Measurements from ENCODE around the gene CNKSR3. TPM values are rescaled to one million over a fixed set of nuclear protein-coding genes. Genes with fewer than 3 reads are reported as not detected.

Gene CNKSR3
- total and polyA plus RNA-seq, 8 donors, result 10.5 to 33.2 (median 29.8) TPM

- H3K27me3 ChIP-seq, result no peaks in the 10 kb centered on the region
- no peak for DNase-seq
- no peak overlapping the region for H3K4me3 ChIP-seq
- H3K27ac ChIP-seq, result no peak overlapping the region
- ATAC-seq, result no peak
- no peaks in the 10 kb centered on the region for H3K36me3 ChIP-seq
- TF ChIP-seq CTCF (IDR thresholded peaks at IDR 0.05), result no peak
- intact Hi-C loops (cut with DNase I), result no loop called here
- H3K4me1 ChIP-seq, result no peaks in the 10 kb centered on the region
- no peaks in the 10 kb centered on the region for H3K9me3 ChIP-seq
These were observed 49.1 kb downstream of the CNKSR3 start for GRCh38 chr6:154461348-154461747.

GRCh38 chr6:154460306-154461071, 50.0 kb downstream of the CNKSR3 start:
- no peak overlapping the region for H3K4me3 ChIP-seq
- intact Hi-C loops (cut with DNase I), result no loop called here
- no peaks in the 10 kb centered on the region for H3K4me1 ChIP-seq
- H3K36me3 ChIP-seq, result no peaks in the 10 kb centered on the region
- H3K27me3 ChIP-seq, result no peaks in the 10 kb centered on the region
- TF ChIP-seq CTCF (IDR thresholded peaks at IDR 0.05), result no peak
- no peak overlapping the region for H3K27ac ChIP-seq
- no peaks in the 10 kb centered on the region for H3K9me3 ChIP-seq
- no peak for DNase-seq
- ATAC-seq, result no peak

- Histone ChIP-seq H3K9me3 (no peaks in the 10 kb centered on the region), H3K27ac (no peak overlapping the region), H3K4me1 (no peaks in the 10 kb centered on the region), H3K4me3 (no peak overlapping the region), H3K36me3 (no peaks in the 10 kb centered on the region), H3K27me3 (no peaks in the 10 kb centered on the region)
- no peak for ATAC-seq
- no peak for TF ChIP-seq CTCF (IDR thresholded peaks at IDR 0.05)
- intact Hi-C loops (cut with DNase I), result no loop called here
- DNase-seq, result no peak
These were observed 51.0 kb downstream of the CNKSR3 start for GRCh38 chr6:154459513-154459912.

- no peak for TF ChIP-seq CTCF (IDR thresholded peaks at IDR 0.05)
These were observed 51.7 kb downstream of the CNKSR3 start for GRCh38 chr6:154458565-154459470.

GRCh38 chr6:154457881-154458284, 52.6 kb downstream of the CNKSR3 start:
- Histone ChIP-seq H3K27ac (no peak overlapping the region), H3K36me3 (no peaks in the 10 kb centered on the region), H3K4me3 (no peak overlapping the region), H3K27me3 (no peaks in the 10 kb centered on the region), H3K9me3 (no peaks in the 10 kb centered on the region), H3K4me1 (no peaks in the 10 kb centered on the region)
- ATAC-seq, result no peak
- intact Hi-C loops (cut with DNase I), result no loop called here
- TF ChIP-seq CTCF (IDR thresholded peaks at IDR 0.05), result no peak
- no peak for DNase-seq

More at GRCh38 chr6:154458565-154459470, 51.7 kb downstream of the CNKSR3 start:
- Histone ChIP-seq H3K36me3 (no peaks in the 10 kb centered on the region), H3K27me3 (no peaks in the 10 kb centered on the region), H3K4me1 (no peaks in the 10 kb centered on the region), H3K27ac (no peak overlapping the region), H3K9me3 (no peaks in the 10 kb centered on the region), H3K4me3 (no peak overlapping the region)
- no peak for DNase-seq
- intact Hi-C loops (cut with DNase I), result no loop called here
- no peak for ATAC-seq
